ENCODE data around the gene ZFR2.
"Not testable (repeated sequence)": the region's sequence is repeated elsewhere in the genome, so short reads cannot be mapped to it uniquely, and the experiment has no call there.

ZFR2 gene

DNA sequence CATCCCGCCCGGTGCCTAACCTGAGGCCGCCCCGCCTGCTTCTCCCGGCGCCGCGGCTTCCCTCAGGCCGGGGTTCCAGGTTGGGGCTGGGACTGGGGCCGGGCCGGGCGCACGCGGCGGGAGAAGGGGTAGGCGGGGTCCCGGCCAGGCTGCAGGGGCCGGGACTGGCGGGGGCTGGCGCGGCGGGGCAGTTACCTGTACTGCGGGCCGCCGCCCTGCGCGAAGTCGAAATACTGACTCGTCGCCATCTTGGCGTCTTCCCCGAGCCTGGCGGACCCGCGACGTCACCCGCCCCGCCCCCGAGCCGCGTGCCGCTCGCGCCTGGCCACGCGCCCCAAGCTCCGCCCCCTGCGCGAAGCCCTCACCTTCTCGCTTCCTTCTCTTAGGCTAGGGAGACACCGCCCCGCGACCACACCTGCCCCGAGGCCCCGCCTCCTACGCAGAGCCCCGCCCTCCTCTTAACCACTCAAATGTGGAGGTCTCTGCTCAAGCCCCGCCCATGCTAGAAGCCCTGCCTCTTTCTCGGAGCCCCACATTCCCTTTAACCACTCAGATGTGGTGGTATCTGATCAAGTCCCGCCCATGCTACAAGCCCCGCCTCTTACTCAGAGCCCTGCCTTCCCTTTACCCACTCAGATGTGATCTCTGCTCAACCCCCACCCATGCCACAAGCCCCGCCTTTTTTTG lies at the start of gene ZFR2:
Gene ZFR2 (minus strand): TSS at position 269 of the 687 bp plus-strand sequence. CDS start 21 bp downstream, at position 248.
- no peak for DNase-seq

DNA sequence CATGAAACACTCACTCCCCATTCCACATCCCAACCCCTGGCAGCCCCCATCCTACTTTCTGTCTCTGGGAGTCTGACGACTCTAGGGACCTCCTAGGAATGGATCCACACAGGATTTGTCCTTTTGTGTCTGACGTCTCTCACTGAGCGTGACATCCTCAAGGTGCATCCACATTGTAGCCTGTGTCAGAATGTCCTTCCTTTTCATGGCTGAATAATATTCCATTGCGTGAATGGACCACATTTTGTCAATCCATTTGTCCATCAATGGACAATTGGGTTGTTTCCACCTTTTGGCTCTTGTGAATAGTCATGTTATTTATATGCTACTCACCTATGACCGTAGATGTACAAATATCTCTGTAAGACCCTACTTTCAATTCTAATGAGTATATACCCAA lies 47.2 kb upstream of the ZFR2 start:
- DNase-seq: no peak

DNA sequence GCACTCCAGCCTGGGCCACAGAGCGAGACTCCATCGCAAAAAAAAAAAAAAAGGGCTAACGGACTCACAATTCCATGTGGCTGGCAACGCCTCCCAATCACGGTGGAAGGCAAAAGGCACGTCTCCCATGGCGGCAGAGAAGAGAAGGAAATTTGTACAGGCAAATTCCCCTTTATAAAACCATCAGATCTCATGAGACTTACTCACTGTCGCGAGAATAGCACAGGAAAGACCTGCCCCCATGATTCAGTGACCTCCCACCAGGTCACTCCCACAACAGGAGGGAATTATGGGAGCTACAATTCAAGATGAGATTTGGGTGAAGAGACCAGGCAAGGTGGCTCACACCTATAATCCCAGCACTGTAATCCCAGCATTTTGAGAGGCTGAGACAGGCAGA lies 45.4 kb upstream of the ZFR2 start:
- no peak for DNase-seq

GRCh38 chr19:3910105-3910504 lies 41.3 kb upstream of the ZFR2 start:
- DNase-seq: no peak

GRCh38 chr19:3908266-3909054 lies 39.6 kb upstream of the ZFR2 start:
- DNase-seq: no peak

- no peak for DNase-seq
Measured at GRCh38 chr19:3907626-3908265, 38.9 kb upstream of the ZFR2 start.

- DNase-seq: no peak
Measured at GRCh38 chr19:3904233-3904632, 35.4 kb upstream of the ZFR2 start.

DNA sequence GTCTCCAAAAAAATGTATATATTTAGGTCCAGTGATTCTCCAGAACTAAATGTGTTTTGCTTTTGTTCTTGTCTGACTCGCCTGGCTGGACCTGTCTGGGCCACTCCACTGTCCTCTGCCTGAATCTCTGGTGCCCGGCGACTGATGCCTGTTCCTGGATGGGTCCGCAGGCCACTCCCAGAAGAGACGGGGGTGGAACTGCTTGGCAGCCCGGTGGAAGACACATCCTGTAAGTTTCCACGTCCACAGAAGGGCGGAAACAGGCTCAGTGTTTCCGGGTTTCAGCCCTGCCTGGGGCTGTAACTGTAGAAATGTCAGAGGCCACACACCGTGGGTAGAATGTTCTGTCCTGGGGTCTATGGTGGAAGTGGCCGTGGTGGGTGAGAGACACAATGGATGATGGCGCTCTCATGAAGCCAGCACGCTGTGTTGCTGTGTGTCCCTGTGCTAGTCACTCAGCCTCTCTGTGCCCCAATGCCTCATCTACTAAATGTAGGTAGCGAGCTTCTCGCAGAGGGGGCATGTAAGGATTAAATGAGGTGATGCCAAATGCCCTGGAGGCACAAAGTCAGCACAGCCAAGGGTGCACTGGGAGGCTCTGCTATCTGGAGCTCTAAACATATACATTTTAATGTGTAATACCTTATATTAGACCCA lies 33.6 kb upstream of the ZFR2 start:
- DNase-seq: no peak

DNA sequence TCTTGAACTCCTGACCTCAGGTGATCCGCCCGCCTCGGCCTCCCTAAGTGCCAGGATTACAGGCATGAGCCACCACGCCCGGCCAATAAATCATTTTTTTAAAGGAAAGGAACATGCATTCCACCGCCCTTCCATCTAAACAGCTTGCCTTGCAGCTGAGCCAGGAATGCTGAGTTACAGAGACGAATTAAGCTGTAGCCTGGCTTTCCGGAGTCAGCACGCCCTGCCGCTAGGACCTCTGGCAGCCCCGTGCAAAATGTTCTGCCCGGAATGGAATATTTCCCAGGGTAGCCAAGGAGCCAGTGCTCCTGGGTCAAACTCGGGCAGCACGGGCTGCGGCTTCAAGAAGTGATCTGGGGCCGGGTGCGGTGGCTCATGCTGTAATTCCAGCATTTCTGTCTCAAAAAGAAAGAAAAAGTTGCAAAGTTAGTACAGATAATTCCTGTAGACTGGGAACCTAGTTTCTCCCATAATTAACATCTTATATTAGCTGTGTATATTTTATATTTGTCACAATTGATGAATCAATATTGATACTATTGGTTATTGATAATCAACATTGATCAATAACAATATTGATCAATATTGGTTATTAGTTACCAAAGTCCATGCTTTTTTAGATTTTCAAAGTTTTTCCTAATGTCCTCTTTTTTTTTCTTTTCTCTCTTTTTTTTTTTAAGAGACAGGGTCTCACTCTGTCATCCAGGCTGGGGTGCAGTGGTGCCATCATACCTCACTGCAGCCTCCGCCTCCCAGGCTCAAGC lies 30.9 kb upstream of the ZFR2 start:
- DNase-seq: no peak

- no peak for DNase-seq
Measured at GRCh38 chr19:3898426-3898825, 29.6 kb upstream of the ZFR2 start.

- DNase-seq: no peak
Measured at GRCh38 chr19:3897936-3898335, 29.1 kb upstream of the ZFR2 start.

GRCh38 chr19:3895788-3896187 lies 26.9 kb upstream of the ZFR2 start:
- no peak for DNase-seq

DNA sequence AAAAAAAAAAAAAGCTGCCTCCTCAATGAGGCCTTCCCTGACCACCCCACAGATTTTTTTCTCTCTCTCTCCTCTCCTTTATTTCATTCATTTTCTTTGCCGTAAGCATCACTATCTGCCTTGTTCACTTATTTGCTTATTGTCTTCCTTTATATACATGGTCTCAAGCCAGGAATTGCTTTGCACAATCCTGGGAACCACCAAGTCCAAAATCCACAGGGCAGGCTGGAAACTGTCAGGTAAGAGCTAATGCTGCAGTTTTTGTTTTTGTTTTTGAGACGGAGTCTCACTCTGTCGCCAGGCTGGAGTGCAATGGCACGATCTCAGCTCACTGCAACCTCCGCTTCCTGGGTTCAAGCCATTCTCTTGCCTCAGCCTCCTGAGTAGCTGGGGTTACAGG lies 26.1 kb upstream of the ZFR2 start:
- not testable (repeated sequence) for DNase-seq

GRCh38 chr19:3893509-3894179 lies 24.8 kb upstream of the ZFR2 start:
- DNase-seq: no peak

DNA sequence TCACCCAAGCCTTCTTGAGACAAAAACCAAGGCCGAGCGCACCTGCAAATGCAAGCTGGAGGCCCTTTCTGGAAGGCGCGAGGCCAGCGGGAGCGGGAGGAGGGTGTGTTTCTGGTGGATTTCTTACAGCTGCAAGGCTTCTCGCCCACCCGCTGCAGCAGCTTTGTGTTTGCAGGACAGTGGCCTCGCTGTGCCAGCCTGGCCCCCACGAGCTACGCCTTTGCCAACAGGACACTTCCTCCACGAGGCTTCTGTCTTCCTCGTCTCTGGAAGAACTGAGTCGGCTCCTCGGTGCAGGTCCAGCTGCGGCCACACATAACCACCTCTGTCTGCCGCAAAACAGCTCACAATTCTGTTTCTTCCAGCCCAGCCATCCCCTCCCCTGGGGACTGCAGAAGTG lies 21.8 kb upstream of the ZFR2 start:
- no peak for DNase-seq

GRCh38 chr19:3882041-3882384 lies 13.2 kb upstream of the ZFR2 start:
- no peak for DNase-seq

- DNase-seq: peak; percentile 25
Measured at GRCh38 chr19:3881272-3882040, 12.6 kb upstream of the ZFR2 start.

DNA sequence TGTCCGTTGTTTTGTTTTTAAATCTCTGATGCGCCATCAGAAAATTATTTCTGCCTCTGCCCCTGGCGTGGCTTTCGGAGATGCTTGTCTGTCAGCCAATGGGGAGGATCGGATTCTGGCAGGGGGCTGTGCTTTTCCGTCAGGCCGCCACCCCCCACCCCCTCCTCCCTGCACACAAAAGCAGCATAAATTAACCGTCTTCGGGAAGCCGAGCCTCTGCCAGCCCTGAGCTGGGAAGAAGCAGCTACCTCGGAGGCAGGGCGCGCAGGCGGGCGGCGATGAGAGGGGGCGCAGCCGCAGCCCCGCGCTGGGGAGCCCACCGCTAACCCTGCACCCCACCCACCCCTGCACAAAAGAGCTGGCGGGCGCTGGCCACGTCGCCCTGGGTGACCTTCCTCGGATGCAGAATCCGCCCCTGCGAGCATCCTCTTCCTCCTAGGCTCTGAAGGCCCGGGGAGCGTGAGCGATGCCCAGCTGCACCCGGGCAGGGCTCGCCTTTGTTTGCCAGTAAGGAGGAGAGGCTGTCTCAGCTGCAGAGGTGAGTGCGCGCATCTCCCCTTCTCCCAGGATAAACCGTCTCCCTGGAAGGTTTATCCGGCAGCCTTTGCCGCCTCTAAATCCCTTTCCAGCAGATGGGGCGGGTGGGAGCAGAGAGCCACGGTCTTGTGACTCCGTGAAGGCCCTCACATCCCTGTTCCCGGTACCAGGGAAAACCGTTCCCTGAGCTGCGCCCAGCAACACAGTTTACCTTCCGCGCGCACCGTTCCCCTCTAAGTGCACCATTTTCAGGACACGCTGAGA lies 11.8 kb upstream of the ZFR2 start, which contains the start of gene ATCAY:
Gene ATCAY (plus strand): TSS at position 215 of the 801 bp plus-strand sequence. CDS start 5,083 bp downstream, outside the sequence.
- DNase-seq: no peak

- DNase-seq: no peak
Measured at GRCh38 chr19:3879656-3880055, 10.8 kb upstream of the ZFR2 start.

- not testable (repeated sequence) for DNase-seq
Measured at GRCh38 chr19:3874695-3875094, 5.9 kb upstream of the ZFR2 start.
